Activated gamma-delta T cell treated with Interleukin-2 at 50 U/mL for 16 hours (primary cell): ENCODE data around the gene ZNRD2.

Source experiments
- DNase-seq: peaks from one replicate; pipeline ENCODE4 v3.0.0-alpha.2; 2020

ZNRD2 gene

DNA sequence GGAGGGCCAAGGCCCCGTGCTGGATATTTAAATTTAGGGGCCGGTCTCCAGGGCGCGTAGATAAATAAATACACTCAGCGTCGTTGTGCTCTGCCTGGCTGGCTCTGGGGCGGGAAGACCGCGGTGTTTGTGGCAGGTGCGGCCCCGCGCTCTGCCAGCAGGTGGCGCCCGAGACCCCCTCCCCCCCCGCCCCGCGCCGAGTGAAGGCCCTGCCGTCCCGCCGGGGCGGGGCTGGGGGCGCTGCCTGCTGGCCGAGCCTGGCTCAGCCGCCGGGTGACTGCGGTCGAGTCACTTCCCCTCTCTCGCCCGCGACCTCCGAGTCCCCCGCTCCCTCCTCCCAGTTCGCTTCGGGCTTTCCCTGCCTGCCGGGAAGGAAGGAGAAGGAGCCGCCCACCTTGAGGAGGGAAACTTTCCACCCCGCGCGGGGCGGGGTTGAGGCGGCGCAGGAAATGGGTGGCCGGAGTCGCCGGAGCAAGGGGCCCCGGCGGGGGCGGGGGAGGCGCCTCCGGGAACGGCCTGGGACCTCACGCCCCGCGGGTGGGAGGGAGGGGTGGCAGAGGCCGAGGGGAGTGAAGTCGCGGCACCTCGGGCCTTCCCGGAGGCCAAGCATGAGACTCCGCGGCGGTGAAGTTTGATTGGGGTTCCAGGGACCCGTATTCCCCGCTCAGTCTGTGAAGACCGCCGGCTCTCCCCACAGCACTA, 4.0 kb downstream of the ZNRD2 start:
- peak; percentile 78 for DNase-seq

DNA sequence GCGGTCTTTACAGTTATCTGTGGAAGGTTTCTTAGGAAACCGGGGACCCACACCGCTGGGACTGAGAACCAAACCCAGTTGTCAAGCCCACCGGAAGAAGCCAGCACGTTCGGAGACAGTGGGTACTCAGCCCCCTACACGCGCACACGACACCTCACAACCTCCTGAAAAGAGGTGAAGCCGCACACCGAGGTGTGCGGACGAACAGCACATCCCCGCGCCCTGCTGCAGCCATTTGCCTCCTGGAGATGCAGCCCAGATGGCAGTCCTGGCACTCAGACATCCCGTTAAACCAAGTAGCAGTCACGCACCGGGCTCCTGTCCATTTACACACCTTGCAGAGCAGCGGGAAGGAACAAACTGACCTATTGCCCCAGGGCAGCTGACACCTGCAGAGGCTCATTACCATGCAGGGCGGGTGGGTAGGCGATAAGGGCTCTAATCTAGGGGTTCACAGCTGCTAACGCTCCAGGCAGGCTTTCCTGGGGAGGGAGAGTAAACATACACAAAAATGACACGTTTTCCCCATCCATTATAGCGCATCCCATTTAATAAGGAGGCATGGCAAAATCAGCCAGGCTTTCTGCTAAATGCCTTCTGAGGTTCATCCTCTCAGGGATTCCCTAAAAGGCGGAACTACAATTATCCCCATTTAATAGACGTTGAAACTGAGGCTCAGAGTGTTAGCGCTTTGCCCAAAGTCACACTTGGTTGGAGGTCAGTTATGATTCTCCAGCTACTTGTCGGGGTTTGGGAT, 4.7 kb downstream of the ZNRD2 start:
- peak; percentile 45 for DNase-seq

DNA sequence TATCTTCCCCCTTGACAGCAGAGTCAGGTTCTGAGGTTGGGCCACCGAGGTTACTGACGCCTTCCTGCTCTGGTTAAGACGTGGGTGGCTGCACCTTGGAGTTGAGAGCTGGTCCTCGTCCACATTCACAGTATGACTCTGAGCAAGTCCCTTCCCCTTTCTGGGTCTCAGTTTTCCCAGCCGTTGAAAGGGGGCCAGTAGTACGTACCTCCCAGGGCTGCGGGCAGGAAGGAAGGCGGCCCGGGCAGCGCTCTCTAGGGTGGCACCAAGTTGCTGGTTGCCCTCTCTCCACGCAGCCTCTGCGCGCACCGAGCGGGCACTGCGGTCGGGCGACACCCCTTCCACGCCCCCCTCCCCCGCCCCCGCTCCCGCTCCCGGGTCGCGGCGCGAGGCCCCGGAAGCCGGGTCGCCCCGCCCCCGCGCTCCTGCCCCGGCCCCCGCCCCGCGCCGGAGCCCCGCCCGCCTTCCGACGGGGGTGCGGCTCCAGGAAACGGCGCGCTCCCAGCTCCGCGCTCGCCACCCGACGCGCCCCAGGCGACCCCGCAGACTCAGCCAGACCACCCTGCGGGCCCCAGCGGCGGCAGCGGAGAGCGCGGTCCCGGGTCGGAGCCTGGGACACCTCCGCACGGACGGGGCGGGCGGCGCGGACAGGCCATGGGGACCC, 5.4 kb downstream of the ZNRD2 start, which contains the start of gene EHBP1L1:
Gene EHBP1L1, plus strand, starts transcription at position 486 of the 664 bp plus-strand sequence. CDS start 250 bp downstream, outside the sequence.
- peak; percentile 66 for DNase-seq

DNA sequence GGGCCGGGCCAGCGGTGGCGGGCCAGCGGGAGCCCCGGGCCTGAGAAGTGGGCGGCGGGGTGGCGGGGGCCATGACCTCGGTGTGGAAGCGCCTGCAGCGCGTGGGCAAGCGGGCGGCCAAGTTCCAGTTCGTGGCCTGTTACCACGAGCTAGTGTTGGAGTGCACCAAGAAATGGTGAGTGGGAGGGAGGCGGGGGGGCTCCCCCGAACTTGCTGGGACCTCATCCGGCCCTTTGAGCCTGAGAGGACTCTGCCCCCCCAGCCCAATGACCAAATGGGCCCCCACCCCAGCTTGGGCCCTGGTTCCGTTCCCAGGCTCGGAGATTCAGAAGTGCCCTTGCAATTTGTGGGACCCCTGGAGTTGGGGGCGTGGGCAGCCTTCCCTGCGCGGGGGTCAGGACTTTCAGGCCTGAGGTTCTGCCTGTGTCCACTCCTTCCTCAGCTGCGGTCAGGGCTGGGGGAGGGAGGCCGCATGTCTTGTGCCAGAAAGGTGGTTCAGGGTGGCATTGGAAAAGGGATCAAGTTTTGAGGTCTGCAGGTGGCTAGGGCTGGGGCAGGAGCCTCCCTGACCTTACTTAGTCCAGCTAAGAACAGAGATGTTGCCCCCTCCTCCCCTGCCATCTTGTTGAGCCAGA, 6.1 kb downstream of the ZNRD2 start:
- no peak for DNase-seq

DNA sequence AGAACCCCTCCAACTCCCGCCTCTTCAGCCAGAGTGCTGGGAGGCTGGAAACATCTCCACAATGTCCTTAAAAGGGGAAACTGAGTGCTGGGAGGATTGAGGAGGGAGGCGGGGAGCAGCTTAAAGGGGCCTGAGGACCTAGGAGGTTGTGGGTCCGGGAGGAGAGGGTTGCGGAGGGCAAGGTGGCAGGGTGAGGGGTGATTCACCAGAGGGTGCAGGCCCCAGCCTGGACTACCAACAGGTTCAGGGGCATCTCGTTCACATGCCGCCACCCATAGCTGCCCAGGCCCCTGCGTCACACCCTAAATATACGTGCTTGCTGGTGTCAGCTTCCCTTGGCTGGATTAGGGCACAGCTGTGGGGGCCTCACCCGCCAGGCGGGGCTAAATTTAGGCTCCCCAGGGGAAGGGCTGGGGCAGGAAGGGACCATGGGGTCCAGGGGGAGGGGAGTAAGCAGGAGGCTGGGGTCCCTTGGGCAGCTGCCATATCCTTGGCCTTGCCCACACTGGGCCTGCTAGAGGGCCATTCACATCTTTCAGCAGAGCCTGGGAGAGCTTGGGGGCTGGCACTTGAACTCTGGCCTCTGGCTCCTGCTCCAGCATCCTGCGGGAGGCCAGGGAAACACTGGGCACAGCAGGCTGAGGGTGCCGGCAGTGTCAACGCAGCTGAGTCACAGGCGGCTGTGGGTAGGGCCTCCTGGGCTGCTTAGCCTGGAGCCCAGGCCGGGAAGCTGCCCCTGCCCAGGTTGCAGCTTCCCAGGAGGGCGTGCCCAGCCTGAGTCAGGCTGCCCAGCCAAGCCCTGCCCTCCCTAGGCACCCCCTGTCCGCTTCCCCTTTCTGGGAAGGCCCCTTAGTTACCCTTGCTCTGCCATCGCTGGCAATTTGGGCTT, 6.8 kb downstream of the ZNRD2 start:
- DNase-seq = no peak

GRCh38 chr11:65577756-65578109, 7.5 kb downstream of the ZNRD2 start:
- no peak for DNase-seq

DNA sequence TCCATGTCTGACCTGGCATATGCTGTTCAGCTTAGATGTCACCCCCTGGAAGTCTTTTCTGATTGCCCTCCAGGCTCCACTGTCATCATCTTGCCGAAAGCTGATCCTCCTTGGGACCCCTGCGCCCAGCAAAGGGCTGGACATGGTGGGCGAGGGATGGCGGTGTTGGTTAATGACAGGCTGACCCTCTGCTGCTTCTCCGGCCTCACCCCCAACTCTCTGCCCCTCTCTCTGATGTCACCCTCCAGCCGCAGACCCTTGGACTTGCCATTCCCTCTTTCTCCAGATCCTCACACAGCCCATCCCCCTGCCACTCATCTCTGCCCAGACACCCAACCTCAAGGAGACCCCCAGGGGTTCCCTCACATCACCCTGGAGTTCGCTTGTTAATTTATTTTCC, 7.9 kb downstream of the ZNRD2 start:
- DNase-seq = no peak

DNA sequence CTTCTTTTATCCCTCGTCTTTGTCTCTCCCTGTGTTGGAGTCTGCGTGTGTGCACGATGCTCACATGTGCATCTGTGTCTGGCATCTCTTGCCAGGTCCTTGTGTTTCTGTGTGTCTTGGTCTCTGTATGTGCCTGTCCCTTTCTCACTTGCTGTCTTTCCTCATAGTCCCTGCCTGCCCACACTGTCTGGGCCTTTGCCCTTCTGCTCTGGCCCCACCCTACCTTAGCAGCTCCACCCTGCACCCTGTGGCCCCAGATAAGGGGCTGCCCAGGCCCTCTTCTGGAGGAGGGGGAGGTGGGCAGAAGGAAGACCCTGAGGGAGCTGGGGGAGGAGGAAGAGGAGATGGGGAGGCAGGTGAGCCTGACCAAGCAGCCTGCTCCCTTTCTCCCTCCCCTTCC, 8.4 kb downstream of the ZNRD2 start:
- no peak for DNase-seq

DNA sequence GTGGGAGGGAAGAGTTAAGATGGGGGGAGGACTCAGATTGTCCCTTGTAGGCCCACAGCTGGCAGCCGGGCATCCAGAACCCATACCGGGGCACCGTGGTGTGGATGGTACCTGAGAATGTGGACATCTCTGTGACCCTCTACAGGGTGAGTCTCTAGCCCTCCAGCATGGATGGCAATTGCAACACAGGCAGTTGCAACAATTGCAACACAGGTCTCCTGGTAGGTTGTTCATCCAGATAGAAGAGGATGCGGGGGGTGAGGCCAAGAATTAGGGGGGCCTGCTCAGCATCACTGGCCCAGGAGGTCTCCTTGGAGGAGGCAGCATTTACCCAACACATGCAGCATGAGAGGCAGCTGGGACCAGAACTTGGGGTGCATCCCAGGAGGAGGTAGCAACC, 9.0 kb downstream of the ZNRD2 start:
- no peak for DNase-seq

GRCh38 chr11:65580031-65580692, 9.9 kb downstream of the ZNRD2 start:
- DNase-seq = no peak

- no peak for DNase-seq
These were observed 10.5 kb downstream of the ZNRD2 start for GRCh38 chr11:65580756-65581155.

DNA sequence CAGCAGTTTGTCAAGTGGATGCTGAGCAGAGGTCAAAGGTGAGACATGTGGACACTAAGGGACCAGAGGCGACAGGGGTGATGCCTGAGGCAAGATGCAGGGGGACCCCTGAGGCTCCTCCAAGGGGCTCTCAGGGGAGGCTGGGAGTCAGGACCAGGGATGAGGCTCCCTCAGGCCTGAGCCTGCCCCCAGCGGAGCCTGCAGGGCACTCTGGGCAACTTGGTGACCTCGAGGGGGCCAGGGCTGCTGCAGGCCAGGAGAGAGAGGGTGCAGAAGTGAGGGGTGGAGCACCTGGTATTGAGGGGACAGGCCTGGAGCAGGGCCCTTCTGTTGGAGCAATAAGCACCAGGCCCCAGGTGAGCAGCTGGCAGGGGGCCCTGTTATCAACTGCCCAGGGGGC, 11.7 kb downstream of the ZNRD2 start:
- no peak for DNase-seq

DNA sequence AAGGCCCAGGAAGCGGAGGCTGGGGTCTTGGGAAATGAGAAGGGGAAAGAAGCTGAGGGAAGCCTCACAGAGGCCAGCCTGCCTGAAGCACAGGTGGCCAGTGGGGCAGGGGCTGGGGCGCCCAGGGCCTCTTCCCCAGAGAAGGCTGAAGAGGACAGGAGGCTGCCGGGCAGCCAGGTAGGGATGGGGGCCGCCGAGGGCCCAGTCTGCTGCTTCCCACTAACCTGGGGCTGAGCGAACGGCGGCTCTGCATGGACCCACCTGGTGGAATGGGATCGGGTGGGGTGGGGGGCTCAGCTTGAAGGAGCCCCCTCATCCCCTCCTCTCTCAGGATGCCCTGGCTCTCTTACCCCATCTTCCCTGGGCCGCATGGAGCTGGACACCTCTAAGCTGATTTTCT, 13.3 kb downstream of the ZNRD2 start:
- no peak for DNase-seq

DNA sequence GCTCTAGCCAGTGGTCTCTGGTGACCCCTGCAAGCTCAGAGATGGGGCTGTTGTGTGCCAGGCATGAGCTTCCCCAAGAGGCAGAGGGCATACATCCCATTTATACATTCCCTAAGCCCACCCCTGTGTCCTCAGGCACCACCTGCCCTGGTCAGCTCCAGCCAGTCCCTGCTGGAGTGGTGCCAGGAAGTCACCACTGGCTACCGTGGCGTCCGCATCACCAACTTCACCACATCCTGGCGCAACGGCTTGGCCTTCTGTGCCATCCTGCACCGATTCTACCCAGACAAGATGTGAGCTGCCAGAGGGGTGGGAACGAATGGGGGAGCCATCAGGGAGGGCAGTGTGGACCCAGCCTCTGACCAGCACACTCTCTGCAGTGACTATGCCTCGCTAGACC, 13.8 kb downstream of the ZNRD2 start:
- DNase-seq = no peak

DNA sequence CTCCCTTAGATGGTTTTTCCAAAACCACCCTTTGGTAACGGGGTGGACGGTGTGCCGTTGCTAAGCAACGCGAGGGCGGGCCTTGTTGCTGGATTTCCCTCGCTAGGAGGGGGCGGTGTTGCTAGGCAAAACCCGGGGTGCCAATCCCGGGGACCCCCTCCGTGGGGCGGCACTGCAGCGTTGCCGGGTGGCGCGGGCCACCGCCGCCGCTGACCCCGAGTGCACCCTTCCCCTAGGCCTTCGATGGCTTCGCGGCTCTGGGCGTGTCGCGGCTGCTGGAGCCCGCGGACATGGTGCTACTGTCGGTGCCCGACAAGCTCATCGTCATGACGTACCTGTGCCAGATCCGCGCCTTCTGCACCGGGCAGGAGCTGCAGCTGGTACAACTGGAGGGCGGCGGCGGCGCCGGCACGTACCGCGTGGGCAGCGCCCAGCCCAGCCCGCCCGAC, 14.5 kb downstream of the ZNRD2 start:
- no peak for DNase-seq

DNA sequence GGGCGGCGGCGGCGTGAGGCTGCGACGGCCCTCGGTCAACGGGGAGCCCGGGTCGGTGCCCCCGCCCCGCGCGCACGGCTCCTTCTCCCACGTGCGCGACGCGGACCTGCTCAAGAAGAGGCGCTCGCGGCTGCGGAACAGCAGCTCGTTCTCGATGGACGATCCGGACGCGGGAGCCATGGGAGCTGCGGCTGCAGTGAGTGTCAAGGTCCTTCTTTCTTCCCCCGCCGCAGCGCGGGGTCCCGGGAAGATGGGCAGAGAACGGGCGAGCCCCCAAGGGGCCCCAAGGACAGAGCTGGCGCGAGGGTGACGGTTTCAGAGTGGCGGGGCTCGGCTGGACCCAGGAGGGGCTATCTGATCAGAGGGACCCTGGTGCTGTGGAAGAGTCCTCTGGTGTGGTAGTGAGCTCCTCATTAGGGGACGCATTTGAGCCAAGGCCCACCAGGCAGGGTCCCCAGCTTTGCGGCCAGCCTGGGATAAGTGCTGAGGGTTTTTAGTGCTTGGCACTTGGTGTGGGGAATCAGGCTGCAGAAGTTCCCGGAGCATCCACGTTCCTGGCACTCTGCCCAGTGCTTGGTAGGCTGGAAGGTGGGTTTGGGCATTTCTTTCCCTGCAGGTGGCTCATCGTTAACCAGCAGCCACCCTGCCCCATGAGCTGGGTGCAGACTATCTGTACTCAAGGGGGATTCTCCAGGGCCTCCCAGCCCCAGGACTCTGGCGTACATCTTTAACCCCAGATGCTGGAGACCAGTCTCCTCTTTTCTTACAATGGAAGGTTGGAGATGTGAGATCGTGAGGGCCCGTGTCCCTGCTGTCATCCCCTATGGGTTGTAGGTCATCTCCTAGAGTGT, 15.3 kb downstream of the ZNRD2 start:
- no peak for DNase-seq

DNA sequence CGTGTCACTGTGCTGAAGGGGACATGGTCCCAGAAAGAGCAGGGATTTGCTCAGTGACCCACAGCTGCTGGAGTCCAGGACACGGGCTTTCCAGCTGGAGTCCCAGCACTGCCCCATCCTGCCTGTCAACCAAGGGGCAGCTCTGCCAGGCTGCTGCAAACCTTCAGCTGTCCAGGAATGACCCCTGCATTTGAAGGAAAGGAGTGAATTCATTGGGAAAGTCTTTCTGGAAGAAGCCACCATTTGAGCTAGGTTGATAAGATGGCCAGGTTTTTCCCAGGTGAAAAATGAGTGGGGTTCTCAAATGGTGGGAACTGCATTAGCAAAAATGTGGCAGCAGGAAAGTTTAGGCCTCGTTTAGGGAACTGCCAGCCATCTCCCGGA, 16.0 kb downstream of the ZNRD2 start:
- DNase-seq = no peak

DNA sequence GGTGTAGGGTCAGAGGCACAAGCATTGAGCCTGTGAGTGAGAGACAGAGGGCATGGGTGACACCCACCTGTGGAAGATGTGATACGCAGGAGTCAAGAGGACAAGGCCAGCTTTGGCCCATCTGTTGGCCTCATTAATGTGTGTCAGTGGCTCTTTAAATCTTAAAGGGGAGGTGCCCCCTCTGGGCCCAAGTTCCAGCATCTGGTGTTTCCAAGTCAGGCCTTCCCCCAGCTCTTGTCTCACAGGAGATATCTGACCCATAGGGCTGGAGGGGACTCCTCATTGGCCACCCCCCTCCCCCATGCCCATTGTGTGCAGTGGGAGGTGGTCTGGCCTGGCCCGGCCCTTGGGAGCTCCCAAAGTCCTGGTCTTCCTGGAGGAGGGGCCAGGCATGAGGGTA, 16.4 kb downstream of the ZNRD2 start:
- DNase-seq = no peak

- DNase-seq = peak; percentile 69
These were observed 18.1 kb downstream of the ZNRD2 start for GRCh38 chr11:65588199-65589054.
